ENCODE data around the gene LCP2.

GRCh38 chr5:170246126-170246870 is 51.3 kb downstream of the LCP2 start:
- TF ChIP-seq, protein P1, sequence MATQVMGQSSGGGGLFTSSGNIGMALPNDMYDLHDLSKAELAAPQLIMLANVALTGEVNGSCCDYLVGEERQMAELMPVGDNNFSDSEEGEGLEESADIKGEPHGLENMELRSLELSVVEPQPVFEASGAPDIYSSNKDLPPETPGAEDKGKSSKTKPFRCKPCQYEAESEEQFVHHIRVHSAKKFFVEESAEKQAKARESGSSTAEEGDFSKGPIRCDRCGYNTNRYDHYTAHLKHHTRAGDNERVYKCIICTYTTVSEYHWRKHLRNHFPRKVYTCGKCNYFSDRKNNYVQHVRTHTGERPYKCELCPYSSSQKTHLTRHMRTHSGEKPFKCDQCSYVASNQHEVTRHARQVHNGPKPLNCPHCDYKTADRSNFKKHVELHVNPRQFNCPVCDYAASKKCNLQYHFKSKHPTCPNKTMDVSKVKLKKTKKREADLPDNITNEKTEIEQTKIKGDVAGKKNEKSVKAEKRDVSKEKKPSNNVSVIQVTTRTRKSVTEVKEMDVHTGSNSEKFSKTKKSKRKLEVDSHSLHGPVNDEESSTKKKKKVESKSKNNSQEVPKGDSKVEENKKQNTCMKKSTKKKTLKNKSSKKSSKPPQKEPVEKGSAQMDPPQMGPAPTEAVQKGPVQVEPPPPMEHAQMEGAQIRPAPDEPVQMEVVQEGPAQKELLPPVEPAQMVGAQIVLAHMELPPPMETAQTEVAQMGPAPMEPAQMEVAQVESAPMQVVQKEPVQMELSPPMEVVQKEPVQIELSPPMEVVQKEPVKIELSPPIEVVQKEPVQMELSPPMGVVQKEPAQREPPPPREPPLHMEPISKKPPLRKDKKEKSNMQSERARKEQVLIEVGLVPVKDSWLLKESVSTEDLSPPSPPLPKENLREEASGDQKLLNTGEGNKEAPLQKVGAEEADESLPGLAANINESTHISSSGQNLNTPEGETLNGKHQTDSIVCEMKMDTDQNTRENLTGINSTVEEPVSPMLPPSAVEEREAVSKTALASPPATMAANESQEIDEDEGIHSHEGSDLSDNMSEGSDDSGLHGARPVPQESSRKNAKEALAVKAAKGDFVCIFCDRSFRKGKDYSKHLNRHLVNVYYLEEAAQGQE (IDR thresholded peaks at IDR 0.05; ENCODE audit: insufficient replicate concordance, low read depth): no peak
- no peak for TF ChIP-seq CTCF (IDR thresholded peaks at IDR 0.05; ENCODE audit: insufficient read depth, low read length)
